Measurements from ENCODE around the gene SAMD4B.
A peak's percentile ranks its signal among the peaks of the same experiment; 100 is the strongest.
"Not testable (repeated sequence)": the region's sequence is repeated elsewhere in the genome, so short reads cannot be mapped to it uniquely, and the experiment has no call there.

Gene SAMD4B, protein sequence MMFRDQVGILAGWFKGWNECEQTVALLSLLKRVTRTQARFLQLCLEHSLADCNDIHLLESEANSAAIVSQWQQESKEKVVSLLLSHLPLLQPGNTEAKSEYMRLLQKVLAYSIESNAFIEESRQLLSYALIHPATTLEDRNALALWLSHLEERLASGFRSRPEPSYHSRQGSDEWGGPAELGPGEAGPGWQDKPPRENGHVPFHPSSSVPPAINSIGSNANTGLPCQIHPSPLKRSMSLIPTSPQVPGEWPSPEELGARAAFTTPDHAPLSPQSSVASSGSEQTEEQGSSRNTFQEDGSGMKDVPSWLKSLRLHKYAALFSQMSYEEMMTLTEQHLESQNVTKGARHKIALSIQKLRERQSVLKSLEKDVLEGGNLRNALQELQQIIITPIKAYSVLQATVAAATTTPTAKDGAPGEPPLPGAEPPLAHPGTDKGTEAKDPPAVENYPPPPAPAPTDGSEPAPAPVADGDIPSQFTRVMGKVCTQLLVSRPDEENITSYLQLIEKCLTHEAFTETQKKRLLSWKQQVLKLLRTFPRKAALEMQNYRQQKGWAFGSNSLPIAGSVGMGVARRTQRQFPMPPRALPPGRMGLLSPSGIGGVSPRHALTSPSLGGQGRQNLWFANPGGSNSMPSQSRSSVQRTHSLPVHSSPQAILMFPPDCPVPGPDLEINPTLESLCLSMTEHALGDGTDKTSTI

GRCh38 chr19:39341719-39342604 is at the start of gene SAMD4B:
Gene SAMD4B (plus strand): TSS chr19:39342421. CDS start chr19:39356894, 14,473 bp downstream.
- DNase-seq (ENCODE audit: low read depth): peak; percentile 97

DNA sequence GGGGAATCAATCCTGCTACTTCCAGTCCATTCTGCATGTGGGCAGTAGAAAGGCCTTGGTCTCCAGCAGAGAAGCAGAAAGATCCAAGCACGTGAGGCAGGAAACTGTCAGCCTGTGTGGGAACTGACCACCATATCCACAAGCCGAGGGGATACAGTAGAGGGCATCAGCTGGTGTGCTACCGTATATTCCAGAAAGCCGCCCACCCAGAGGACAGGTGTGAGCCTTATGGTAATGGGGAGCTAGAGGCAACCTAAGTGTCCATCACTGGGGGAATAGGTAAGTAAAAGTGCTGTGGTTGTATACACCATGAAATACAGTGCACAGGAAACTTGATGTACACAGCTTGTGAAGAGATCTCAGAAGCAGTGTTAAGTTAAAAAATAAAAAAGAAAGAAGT is 48.8 kb upstream of the SAMD4B start:
- no peak for DNase-seq (ENCODE audit: low read depth)

DNA sequence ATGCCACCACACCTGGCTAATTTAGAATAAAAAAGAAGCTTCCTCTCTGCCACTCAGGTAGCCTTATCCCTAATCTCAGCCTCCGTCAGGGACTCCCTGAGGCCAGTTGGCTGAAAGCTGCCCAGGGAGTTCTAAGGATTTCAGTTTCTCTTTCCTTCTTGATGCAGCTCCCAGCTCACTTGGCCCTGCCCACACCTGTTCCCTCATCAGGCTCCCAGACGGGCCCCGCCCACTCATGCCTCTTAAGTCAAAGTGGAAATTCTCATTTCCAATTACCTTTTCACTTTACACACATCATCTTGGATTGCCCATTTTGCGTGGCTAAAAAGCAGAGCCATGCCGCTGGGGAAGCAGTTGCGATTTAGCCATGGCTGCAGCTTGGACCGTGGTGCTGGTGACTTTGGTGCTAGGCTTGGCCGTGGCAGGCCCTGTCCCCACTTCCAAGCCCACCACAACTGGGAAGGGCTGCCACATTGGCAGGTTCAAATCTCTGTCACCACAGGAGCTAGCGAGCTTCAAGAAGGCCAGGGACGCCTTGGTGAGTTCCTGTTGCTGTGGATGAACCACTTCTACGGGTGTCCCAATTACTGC is 46.1 kb upstream of the SAMD4B start, which contains the start of gene IFNL1:
IFNL1 (plus strand) TSS at position 353 of the 591 bp plus-strand sequence; CDS start at position 368, 15 bp downstream.
- DNase-seq (ENCODE audit: low read depth): no peak

GRCh38 chr19:39296906-39297305 is 45.3 kb upstream of the SAMD4B start:
- DNase-seq (ENCODE audit: low read depth): no peak

- no peak for DNase-seq (ENCODE audit: low read depth)
These were observed 44.1 kb upstream of the SAMD4B start for GRCh38 chr19:39297931-39298634.

GRCh38 chr19:39299404-39299803 is 42.8 kb upstream of the SAMD4B start:
- no peak for DNase-seq (ENCODE audit: low read depth)

- DNase-seq (ENCODE audit: low read depth): no peak
These were observed 42.4 kb upstream of the SAMD4B start for GRCh38 chr19:39299832-39300231.

GRCh38 chr19:39301021-39301420 is 41.2 kb upstream of the SAMD4B start:
- no peak for DNase-seq (ENCODE audit: low read depth)

- DNase-seq (ENCODE audit: low read depth): no peak
These were observed 40.7 kb upstream of the SAMD4B start for GRCh38 chr19:39301562-39301961.

DNA sequence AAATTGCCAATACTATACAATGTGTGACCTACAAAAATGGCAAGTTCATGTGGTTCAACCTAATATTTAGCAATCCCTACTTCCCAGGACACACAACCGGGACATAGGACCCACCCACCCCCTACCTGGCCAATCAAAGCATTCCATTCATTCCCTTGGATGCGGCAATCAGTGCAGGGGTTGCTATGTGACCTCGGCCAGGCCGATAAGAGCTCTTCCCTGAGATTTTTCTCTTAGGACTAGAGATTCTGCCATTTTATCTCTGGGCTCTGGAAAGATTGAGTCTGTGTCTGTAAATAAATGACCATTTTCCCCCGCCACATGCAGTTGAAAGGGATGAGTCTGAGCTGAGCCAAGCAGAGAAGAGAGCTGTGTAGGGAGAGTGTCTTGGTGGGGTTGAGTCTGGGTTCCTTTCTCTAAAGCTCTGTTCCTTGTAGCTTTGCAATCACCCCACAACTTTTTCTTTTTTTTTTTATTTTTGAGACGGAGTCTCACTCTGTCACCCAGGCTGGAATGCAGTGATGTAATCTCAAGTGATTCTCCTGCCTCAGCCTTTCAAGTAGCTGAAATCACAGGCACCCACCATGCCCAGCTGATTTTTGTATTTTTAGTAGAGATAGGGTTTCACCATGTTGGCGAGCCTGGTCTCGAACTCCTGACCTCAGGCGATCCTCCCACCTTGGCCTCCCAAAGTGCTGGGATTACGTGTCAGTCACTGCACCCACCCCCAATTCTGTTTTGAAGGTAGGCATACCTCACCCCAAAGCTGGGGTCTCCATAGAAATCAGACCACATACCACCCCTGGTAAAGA is 38.6 kb upstream of the SAMD4B start:
- DNase-seq (ENCODE audit: low read depth): no peak

- no peak for DNase-seq (ENCODE audit: low read depth)
These were observed 38.1 kb upstream of the SAMD4B start for GRCh38 chr19:39304185-39304513.

DNA sequence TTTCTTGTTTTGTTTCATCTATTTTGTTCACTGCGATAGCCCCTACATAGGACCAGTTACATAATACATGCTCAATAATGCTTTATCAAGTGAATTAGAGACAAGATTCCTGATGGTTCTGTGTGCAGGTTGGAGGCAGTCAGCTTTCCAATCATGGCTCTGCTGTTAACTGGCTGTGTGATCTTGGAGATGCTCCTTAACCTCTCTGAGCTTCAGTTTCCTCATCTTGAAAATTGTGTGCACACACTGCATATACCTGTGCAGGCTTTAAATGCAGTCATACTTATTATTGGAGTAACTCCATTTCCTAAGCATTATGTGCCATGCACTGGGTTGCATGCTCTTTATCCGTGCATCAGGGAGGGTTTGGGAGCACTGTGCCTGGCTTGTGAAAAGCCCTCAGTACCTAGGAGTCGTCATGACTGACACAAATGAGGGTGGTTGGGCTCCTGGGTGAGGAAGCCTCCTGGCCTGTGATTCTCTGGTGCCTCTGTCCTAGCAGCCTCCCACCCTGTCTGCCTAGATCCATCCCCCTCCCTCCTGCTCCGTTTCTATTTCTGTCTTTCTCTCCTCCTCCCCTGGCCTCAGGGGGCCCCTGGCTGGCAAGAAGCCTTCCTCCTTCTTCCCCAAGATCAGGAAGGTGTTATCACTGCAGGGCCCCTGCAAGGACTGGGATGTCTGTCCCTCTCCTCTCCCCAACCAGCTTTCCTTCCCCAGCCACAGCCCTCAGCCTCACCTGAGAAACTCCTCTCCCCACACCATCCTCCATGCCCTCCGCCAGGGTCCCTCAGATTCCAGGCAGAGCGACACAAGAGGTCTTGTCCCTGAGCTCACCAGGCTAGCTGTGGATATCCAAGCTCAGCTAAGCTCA is 37.3 kb upstream of the SAMD4B start:
- no peak for DNase-seq (ENCODE audit: low read depth)

- no peak for DNase-seq (ENCODE audit: low read depth)
These were observed 36.1 kb upstream of the SAMD4B start for GRCh38 chr19:39306075-39306474.

DNA sequence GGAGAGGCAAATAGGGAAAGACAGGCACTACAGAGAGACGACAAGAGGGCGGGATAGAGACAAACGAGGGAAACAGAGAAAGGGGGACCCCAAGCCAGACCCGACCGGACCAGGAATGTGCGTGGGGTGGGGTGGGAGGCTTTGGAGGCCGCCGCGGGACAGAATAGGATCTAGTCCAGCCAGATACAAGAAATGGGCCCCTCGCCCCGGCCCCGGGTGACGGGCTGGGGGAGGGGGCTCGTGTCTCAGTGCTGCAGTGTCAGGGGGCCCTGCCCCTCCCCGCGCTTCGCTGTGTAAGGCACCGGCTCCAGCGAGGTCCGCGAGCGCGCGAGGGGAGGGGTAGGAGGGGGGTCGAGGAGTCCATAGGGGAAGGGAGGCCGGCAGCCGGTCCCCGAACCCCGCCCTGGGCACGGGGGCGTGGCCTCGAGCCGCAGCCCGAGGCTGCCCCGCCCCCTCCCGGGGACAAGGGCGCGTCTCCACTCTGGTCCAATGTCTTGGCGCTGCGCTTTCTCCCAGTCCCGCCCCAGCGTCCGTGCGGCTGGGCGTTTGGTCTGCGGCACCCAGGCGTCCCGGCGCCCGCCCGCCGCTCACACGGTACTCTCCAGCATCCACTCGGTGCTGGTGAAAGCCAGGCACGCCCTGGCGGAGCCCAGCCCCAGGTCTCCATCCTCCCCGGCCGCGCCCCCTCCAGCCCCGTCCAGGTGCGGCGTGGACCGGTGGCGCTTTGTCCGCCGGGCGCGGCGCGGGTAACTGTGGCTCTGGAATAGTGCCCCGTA is 35.0 kb upstream of the SAMD4B start:
- DNase-seq (ENCODE audit: low read depth): peak; percentile 9

- no peak for DNase-seq (ENCODE audit: low read depth)
These were observed 34.2 kb upstream of the SAMD4B start for GRCh38 chr19:39307822-39308530.

GRCh38 chr19:39308531-39309304 is 33.5 kb upstream of the SAMD4B start:
- DNase-seq (ENCODE audit: low read depth): no peak

DNA sequence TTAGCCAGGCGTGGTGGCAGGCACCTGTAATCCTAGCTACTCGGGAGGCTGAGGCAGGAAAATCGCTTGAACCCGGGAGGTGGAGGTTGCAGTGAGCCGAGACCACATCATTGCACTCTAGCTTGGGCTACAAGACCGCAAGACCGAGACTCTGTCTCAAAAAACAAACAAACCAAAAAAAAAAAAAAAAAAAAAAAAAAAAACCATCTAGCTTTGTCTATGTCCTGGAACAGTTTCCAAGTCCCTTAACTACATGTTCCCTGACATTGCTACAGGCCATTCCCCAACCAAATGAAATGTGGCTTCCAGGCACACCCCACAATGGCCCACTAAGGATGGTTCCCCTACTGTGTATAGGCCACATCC is 32.9 kb upstream of the SAMD4B start:
- DNase-seq (ENCODE audit: low read depth): not testable (repeated sequence)
